NCI-H1694 (cell line): ENCODE measurements around the gene SYNGR4.
A peak's percentile ranks its signal among the peaks of the same experiment; 100 is the strongest.
"Not testable (repeated sequence)": the region's sequence is repeated elsewhere in the genome, so short reads cannot be mapped to it uniquely, and the experiment has no call there.

Source experiments
- DNase-seq: peaks from one replicate; lab custom pipeline; 2025; lab: John Stamatoyannopoulos, UW

The SYNGR4 gene

GRCh38 chr19:48363810-48364597 lies at the start of gene SYNGR4, which contains the start of gene TMEM143:
TSS of gene SYNGR4 (plus strand) at chr19:48364367. CDS start at chr19:48365843, 1,476 bp downstream.
TSS of gene TMEM143 (minus strand) at chr19:48363940. CDS start at chr19:48363920, 20 bp downstream.
- DNase-seq, result peak; percentile 99

GRCh38 chr19:48315712-48316111 lies 48.5 kb upstream of the SYNGR4 start:
- DNase-seq, result no peak

GRCh38 chr19:48317708-48317960 lies 46.5 kb upstream of the SYNGR4 start:
- DNase-seq, result not testable (repeated sequence)

GRCh38 chr19:48318286-48318987 lies 45.7 kb upstream of the SYNGR4 start:
- DNase-seq, result no peak

- DNase-seq, result peak; percentile 86
These were observed 44.3 kb upstream of the SYNGR4 start for GRCh38 chr19:48319647-48320541.

GRCh38 chr19:48321372-48321621 lies 42.9 kb upstream of the SYNGR4 start:
- DNase-seq, result peak; percentile 85

- DNase-seq, result peak; percentile 97
These were observed 42.3 kb upstream of the SYNGR4 start for GRCh38 chr19:48321622-48322591.

- DNase-seq, result no peak
These were observed 38.8 kb upstream of the SYNGR4 start, which contains the start of gene EMP3 for GRCh38 chr19:48325265-48325910. TSS of gene EMP3 (plus strand) at chr19:48325552. CDS start at chr19:48326845, 1,293 bp downstream.

- no peak for DNase-seq
These were observed 34.8 kb upstream of the SYNGR4 start for GRCh38 chr19:48329167-48329891.

GRCh38 chr19:48330012-48330681 lies 34.0 kb upstream of the SYNGR4 start:
- DNase-seq, result peak; percentile 89

- DNase-seq, result no peak
These were observed 31.9 kb upstream of the SYNGR4 start for GRCh38 chr19:48332351-48332661.

- peak; percentile 100 for DNase-seq
These were observed 31.3 kb upstream of the SYNGR4 start for GRCh38 chr19:48332662-48333466.

GRCh38 chr19:48333467-48334384 lies 30.4 kb upstream of the SYNGR4 start:
- peak; percentile 90 for DNase-seq

GRCh38 chr19:48338253-48338755 lies 25.9 kb upstream of the SYNGR4 start:
- no peak for DNase-seq

- no peak for DNase-seq
These were observed 25.2 kb upstream of the SYNGR4 start for GRCh38 chr19:48338802-48339503.

- DNase-seq, result peak; percentile 99
These were observed 23.2 kb upstream of the SYNGR4 start for GRCh38 chr19:48340995-48341394.
